Trophoblast cell (in vitro differentiated cells and primary cell): Measurements from ENCODE around the gene PTPN1.

Source experiments
- DNase-seq, 2 donors: peaks; one replicate each; pipeline ENCODE4 v3.0.0-alpha.2; 2016
- H2AFZ ChIP-seq: 2 replicates; pipeline ENCODE4 v1.6.1; 2013; ENCODE audit warnings: low read length, moderate library complexity, mild to moderate bottlenecking; ENCODE audit not compliant: insufficient read depth, poor library complexity
- H2AK5ac ChIP-seq: 2 replicates; pipeline ENCODE4 v1.6.1; 2013; ENCODE audit warnings: mild to moderate bottlenecking, low read length
- H2BK120ac ChIP-seq: 2 replicates; pipeline ENCODE4 v1.6.1; 2013; ENCODE audit warnings: low read length, mild to moderate bottlenecking, moderate library complexity; ENCODE audit not compliant: insufficient read depth, poor library complexity
- H2BK12ac ChIP-seq: 2 replicates; pipeline ENCODE4 v1.6.1; 2013; ENCODE audit warnings: mild to moderate bottlenecking, low read length, moderate library complexity
- H2BK5ac ChIP-seq: 2 replicates; pipeline ENCODE4 v1.6.1; 2013; ENCODE audit warnings: low read length, low read depth, moderate library complexity, mild to moderate bottlenecking; ENCODE audit not compliant: poor library complexity
- H3K14ac ChIP-seq: 2 replicates; pipeline ENCODE4 v1.6.1; 2013; ENCODE audit warnings: mild to moderate bottlenecking, low read length
- H3K18ac ChIP-seq: 2 replicates; pipeline ENCODE4 v1.6.1; 2013; ENCODE audit warnings: mild to moderate bottlenecking, low read length
- H3K23ac ChIP-seq: 2 replicates; pipeline ENCODE4 v1.6.1; 2013; ENCODE audit warnings: low read length
- H3K27ac ChIP-seq: 2 replicates; pipeline ENCODE4 v1.5.1; 2013; ENCODE audit warnings: low read depth, mild to moderate bottlenecking, inconsistent platforms, low read length, moderate library complexity
- H3K27me3 ChIP-seq: 2 replicates; pipeline ENCODE4 v1.6.1; 2013; ENCODE audit warnings: inconsistent platforms, mild to moderate bottlenecking, low read length, moderate library complexity; ENCODE audit not compliant: insufficient read depth
- H3K36me3 ChIP-seq, 2 experiments: 1 replicate in 1 of 2; 2 replicates in 1 of 2; pipeline ENCODE4 v1.6.1; 2013; ENCODE audit warnings: low read length in 2 of 2, mild to moderate bottlenecking in 2 of 2, moderate library complexity in 1 of 2; ENCODE audit not compliant: insufficient read depth in 2 of 2, control insufficient read depth in 1 of 2
- H3K4ac ChIP-seq: 2 replicates; pipeline ENCODE4 v1.6.1; 2013; ENCODE audit warnings: low read depth, mild to moderate bottlenecking, low read length, moderate library complexity
- H3K4me1 ChIP-seq, 2 experiments: 1 replicate in 1 of 2; 2 replicates in 1 of 2; pipeline ENCODE4 v1.6.1; 2013; ENCODE audit warnings: low read length in 2 of 2, mild to moderate bottlenecking in 2 of 2, moderate library complexity in 1 of 2; ENCODE audit not compliant: insufficient read depth in 2 of 2, control insufficient read depth in 1 of 2
- H3K4me2 ChIP-seq: 2 replicates; pipeline ENCODE4 v1.6.1; 2013; ENCODE audit warnings: inconsistent platforms, mild to moderate bottlenecking, low read length, moderate library complexity
- H3K4me3 ChIP-seq: 2 replicates; pipeline ENCODE4 v1.5.1; 2013; ENCODE audit warnings: mild to moderate bottlenecking, low read depth, low read length, inconsistent platforms
- H3K79me1 ChIP-seq: one replicate; pipeline ENCODE4 v1.6.1; 2013; ENCODE audit warnings: low read length
- H3K79me2 ChIP-seq: 2 replicates; pipeline ENCODE4 v1.6.1; 2013; ENCODE audit warnings: low read length, mild to moderate bottlenecking; ENCODE audit not compliant: control insufficient read depth, insufficient read depth, poor library complexity
- H3K9ac ChIP-seq: 2 replicates; pipeline ENCODE4 v1.6.1; 2013; ENCODE audit warnings: mild to moderate bottlenecking, low read length
- H3K9me3 ChIP-seq: 2 replicates; pipeline ENCODE4 v1.6.1; 2013; ENCODE audit warnings: low read depth, mild to moderate bottlenecking, control low read depth, inconsistent platforms, low read length; ENCODE audit not compliant: insufficient read depth
- H4K12ac ChIP-seq: 2 replicates; pipeline ENCODE4 v1.6.1; 2013; ENCODE audit warnings: low read depth, mild to moderate bottlenecking, low read length, moderate library complexity
- H4K8ac ChIP-seq: 2 replicates; pipeline ENCODE4 v1.6.1; 2013; ENCODE audit warnings: low read depth, mild to moderate bottlenecking, low read length, moderate library complexity
- H4K91ac ChIP-seq: one replicate; pipeline ENCODE4 v1.6.1; 2013; ENCODE audit warnings: low read depth, mild to moderate bottlenecking, low read length, moderate library complexity
- WGBS: extraction: QIAGEN DNeasy Blood & Tissue Kit; methylation state at CpG from one replicate; pipeline ENCODE4 v1.1.7; 2013; ENCODE audit warnings: missing lambda C conversion rate; ENCODE audit not compliant: insufficient read length, insufficient coverage; ENCODE audit errors: extremely low coverage; 5-methylcytosine and 5-hydroxymethylcytosine counted together

Gene PTPN1

GRCh38 chr20:50528129-50528528 lies 17.9 kb downstream of the PTPN1 start:
- H3K36me3 ChIP-seq: no peaks in the 10 kb centered on the region
- DNase-seq: no peak
- no peak overlapping the region for H3K9ac ChIP-seq
- H4K8ac ChIP-seq: no peak overlapping the region
- no peak overlapping the region for H3K14ac ChIP-seq
- no peak overlapping the region for H2AK5ac ChIP-seq
- H3K9me3 ChIP-seq: no peaks in the 10 kb centered on the region
- H4K12ac ChIP-seq: no peak overlapping the region
- no peaks in the 10 kb centered on the region for H3K27me3 ChIP-seq
- H3K4me3 ChIP-seq: no peak overlapping the region
- no peak overlapping the region for H2BK12ac ChIP-seq
- WGBS: no CpG with 5 or more reads among the region's 6 CpGs
- H3K4ac ChIP-seq: no peak overlapping the region
- peaks cover 2% of the 10 kb centered on the region for H3K79me1 ChIP-seq
- no peak overlapping the region for H3K23ac ChIP-seq
- peaks cover 7% of the 10 kb centered on the region for H3K79me2 ChIP-seq
- H3K4me1 ChIP-seq: peaks cover 8 to 15% of the 10 kb centered on the region in 2 experiments
- no peak overlapping the region for H3K4me2 ChIP-seq
- H4K91ac ChIP-seq: no peak overlapping the region
- H2BK5ac ChIP-seq: no peak overlapping the region
- H3K18ac ChIP-seq: no peak overlapping the region
- no peak overlapping the region for H2BK120ac ChIP-seq
- no peak overlapping the region for H3K27ac ChIP-seq
- H2AFZ ChIP-seq: no peak overlapping the region

- Histone ChIP-seq H3K9ac (no peak overlapping the region), H4K12ac (no peak overlapping the region), H3K4ac (peak overlapping the region; percentile 92), H4K8ac (no peak overlapping the region), H3K4me3 (no peak overlapping the region), H2BK5ac (no peak overlapping the region), H3K4me1 (peaks cover 8 to 15% of the 10 kb centered on the region in 2 experiments), H3K79me2 (peaks cover 9% of the 10 kb centered on the region), H3K4me2 (no peak overlapping the region), H2AFZ (peak overlapping the region; percentile 93), H4K91ac (no peak overlapping the region), H2BK120ac (no peak overlapping the region), H2AK5ac (no peak overlapping the region), H3K14ac (no peak overlapping the region), H3K18ac (peak overlapping the region; percentile 79), H3K9me3 (no peaks in the 10 kb centered on the region), H3K27me3 (no peaks in the 10 kb centered on the region), H3K23ac (no peak overlapping the region), H2BK12ac (no peak overlapping the region), H3K27ac (no peak overlapping the region), H3K36me3 (peaks cover 0 to 2% of the 10 kb centered on the region in 2 experiments), H3K79me1 (peaks cover 2% of the 10 kb centered on the region)
- DNase-seq: no peak
- WGBS: no CpG with 5 or more reads among the region's 6 CpGs
Observed at GRCh38 chr20:50528804-50529351, 18.7 kb downstream of the PTPN1 start.

DNA sequence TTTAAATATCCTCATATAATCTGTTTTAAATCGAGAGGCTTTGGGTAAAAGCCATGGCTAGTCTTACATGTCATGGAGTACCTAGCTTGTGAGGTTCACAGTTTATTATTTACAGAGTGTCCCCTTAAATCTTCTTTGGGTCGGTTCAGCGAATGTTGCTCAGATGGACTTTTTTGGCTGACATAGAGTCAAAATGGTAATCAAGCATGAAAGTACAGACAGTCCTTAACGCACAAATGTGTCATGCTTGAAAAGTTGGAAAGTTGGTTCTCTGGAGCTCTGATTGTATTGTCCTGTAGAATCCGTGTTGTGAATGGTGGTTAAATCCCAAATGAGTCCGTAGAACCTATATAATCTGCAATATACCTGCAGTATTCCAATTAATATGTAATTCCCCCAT lies 22.0 kb downstream of the PTPN1 start:
- Histone ChIP-seq H2BK5ac (no peak overlapping the region), H3K14ac (no peak overlapping the region), H2BK120ac (no peak overlapping the region), H4K8ac (no peak overlapping the region), H3K9me3 (peaks cover 2% of the 10 kb centered on the region), H4K12ac (no peak overlapping the region), H3K4me3 (no peak overlapping the region), H2AFZ (no peak overlapping the region), H3K27ac (no peak overlapping the region), H3K79me1 (no peaks in the 10 kb centered on the region), H3K27me3 (no peaks in the 10 kb centered on the region), H3K79me2 (peaks cover 8% of the 10 kb centered on the region), H3K4me1 (peaks cover 3 to 9% of the 10 kb centered on the region in 2 experiments), H3K4me2 (no peak overlapping the region), H3K23ac (no peak overlapping the region), H2BK12ac (no peak overlapping the region), H3K4ac (peak overlapping the region; percentile 51), H3K18ac (no peak overlapping the region), H2AK5ac (no peak overlapping the region), H4K91ac (no peak overlapping the region), H3K9ac (no peak overlapping the region), H3K36me3 (peaks cover 0 to 2% of the 10 kb centered on the region in 2 experiments)
- no peak for DNase-seq
- WGBS: no CpG with 5 or more reads among the region's 6 CpGs

- H2BK5ac ChIP-seq: no peak overlapping the region
- no peak overlapping the region for H2BK120ac ChIP-seq
- H3K79me1 ChIP-seq: no peaks in the 10 kb centered on the region
- H3K4me3 ChIP-seq: no peak overlapping the region
- H3K79me2 ChIP-seq: peaks cover 9% of the 10 kb centered on the region
- H2BK12ac ChIP-seq: no peak overlapping the region
- H3K27me3 ChIP-seq: no peaks in the 10 kb centered on the region
- no peak overlapping the region for H2AFZ ChIP-seq
- no peak overlapping the region for H2AK5ac ChIP-seq
- peaks cover 2% of the 10 kb centered on the region for H3K9me3 ChIP-seq
- H3K4me2 ChIP-seq: no peak overlapping the region
- H3K14ac ChIP-seq: no peak overlapping the region
- H3K9ac ChIP-seq: no peak overlapping the region
- no peak overlapping the region for H3K4ac ChIP-seq
- H4K12ac ChIP-seq: no peak overlapping the region
- no peak overlapping the region for H4K91ac ChIP-seq
- H3K27ac ChIP-seq: no peak overlapping the region
- no peak overlapping the region for H3K23ac ChIP-seq
- no peak overlapping the region for H4K8ac ChIP-seq
- H3K36me3 ChIP-seq: peaks cover 0 to 2% of the 10 kb centered on the region in 2 experiments
- H3K18ac ChIP-seq: no peak overlapping the region
- H3K4me1 ChIP-seq: peaks cover 5 to 9% of the 10 kb centered on the region in 2 experiments
- no CpG with 5 or more reads among the region's 3 CpGs for WGBS
- no peak for DNase-seq
Observed at GRCh38 chr20:50533061-50533460, 22.9 kb downstream of the PTPN1 start.
